NCI-H2171 (cell line): ENCODE data around the gene WDCP.
A peak's percentile ranks its signal among the peaks of the same experiment; 100 is the strongest.
"Not testable (repeated sequence)": the region's sequence is repeated elsewhere in the genome, so short reads cannot be mapped to it uniquely, and the experiment has no call there.

Experiments used
- DNase-seq: peaks from one replicate; lab custom pipeline; 2025; lab: John Stamatoyannopoulos, UW

The WDCP gene

GRCh38 chr2:24046930-24047702 lies at the start of gene WDCP:
Gene WDCP (minus strand): TSS chr2:24047391. CDS start chr2:24039494, 7,897 bp downstream.
- DNase-seq, result peak; percentile 99

- not testable (repeated sequence) for DNase-seq
Measured at GRCh38 chr2:24095171-24095677, 48.0 kb upstream of the WDCP start.

- not testable (repeated sequence) for DNase-seq
Measured at GRCh38 chr2:24093270-24093669, 46.1 kb upstream of the WDCP start.

- no peak for DNase-seq
Measured at GRCh38 chr2:24088821-24089359, 41.7 kb upstream of the WDCP start.

GRCh38 chr2:24087032-24087431 lies 39.8 kb upstream of the WDCP start:
- no peak for DNase-seq

- no peak for DNase-seq
Measured at GRCh38 chr2:24086241-24086640, 39.0 kb upstream of the WDCP start.

GRCh38 chr2:24085200-24085489 lies 38.0 kb upstream of the WDCP start:
- no peak for DNase-seq

- DNase-seq, result peak; percentile 75
Measured at GRCh38 chr2:24084386-24085199, 37.4 kb upstream of the WDCP start, which contains the start of gene TP53I3. Gene TP53I3 (minus strand): TSS chr2:24084834. CDS start chr2:24084326, 508 bp downstream.

GRCh38 chr2:24083567-24084385 lies 36.6 kb upstream of the WDCP start:
- DNase-seq, result peak; percentile 56

- no peak for DNase-seq
Measured at GRCh38 chr2:24082787-24083566, 35.8 kb upstream of the WDCP start.

GRCh38 chr2:24080701-24081100 lies 33.5 kb upstream of the WDCP start:
- no peak for DNase-seq

GRCh38 chr2:24077879-24078278 lies 30.7 kb upstream of the WDCP start:
- no peak for DNase-seq

GRCh38 chr2:24077535-24077877 lies 30.3 kb upstream of the WDCP start:
- no peak for DNase-seq

GRCh38 chr2:24076849-24077534 lies 29.8 kb upstream of the WDCP start:
- peak; percentile 64 for DNase-seq

- DNase-seq, result peak; percentile 100
Measured at GRCh38 chr2:24075915-24076848, 29.0 kb upstream of the WDCP start, which contains the start of gene SF3B6. Gene SF3B6 (minus strand): TSS chr2:24076326. CDS start chr2:24076229, 97 bp downstream.

GRCh38 chr2:24075259-24075658 lies 28.1 kb upstream of the WDCP start:
- DNase-seq, result no peak

- no peak for DNase-seq
Measured at GRCh38 chr2:24073816-24074215, 26.6 kb upstream of the WDCP start.

- DNase-seq, result no peak
Measured at GRCh38 chr2:24072259-24072658, 25.1 kb upstream of the WDCP start.

- DNase-seq, result no peak
Measured at GRCh38 chr2:24065341-24065740, 18.1 kb upstream of the WDCP start.
